ENCODE data around the gene ART5. TPM values are rescaled to one million over a fixed set of nuclear protein-coding genes. Genes with fewer than 3 reads are reported as not detected.
A peak's percentile ranks its signal among the peaks of the same experiment; 100 is the strongest.

The ART5 gene
- total and polyA plus RNA-seq, 2 donors (not counting 1 experiment from before 2014, with no cell fraction given), result 0.50 TPM; not detected in 1

GRCh38 chr11:3679077-3679476, 37.3 kb upstream of the ART5 start:
- Histone ChIP-seq H3K36me3 (ENCODE audit: control insufficient read depth, insufficient read depth, low read length) (peaks cover 15% of the 10 kb centered on the region), H3K4me1 (ENCODE audit: control insufficient read depth, extremely low read depth, insufficient read depth, low read length) (no peaks in the 10 kb centered on the region), H4K20me1 (ENCODE audit: control insufficient read depth, extremely low read depth, insufficient read depth, low read length) (no peaks in the 10 kb centered on the region), H3K4me3 (replicated peaks in 1 of 4; ENCODE audit: control extremely low read depth in 1 of 4, insufficient read depth in 1 of 4, low read depth in 3 of 4, low read length in 4 of 4) (no peak overlapping the region), H3K27me3 (ENCODE audit: control insufficient read depth, insufficient read depth, low read length) (no peaks in the 10 kb centered on the region), H3K4me2 (ENCODE audit: extremely low read depth, insufficient read depth, low read length) (no peak overlapping the region), H3K79me2 (ENCODE audit: control insufficient read depth, insufficient read depth, low read length) (no peaks in the 10 kb centered on the region), H3K9me3 (ENCODE audit: control insufficient read depth, insufficient read depth, low read depth, low read length) (no peaks in the 10 kb centered on the region), H3K9ac (ENCODE audit: insufficient read depth, low read length) (no peak overlapping the region), H2AFZ (ENCODE audit: low read length) (no peak overlapping the region), H3K27ac (ENCODE audit: insufficient read depth, low read length) (no peak overlapping the region)
- TF ChIP-seq CTCF (conservative IDR thresholded peaks at IDR 0.05 in 1 of 2, IDR thresholded peaks at IDR 0.05 in 1 of 2; ENCODE audit: low read depth in 1 of 2, low read length in 2 of 2) (no peak), EZH2 (IDR thresholded peaks at IDR 0.05; ENCODE audit: low read length, missing control alignments) (no peak)
- no peak for DNase-seq (ENCODE audit: low read depth in 2 of 2)

GRCh38 chr11:3675971-3676370, 34.2 kb upstream of the ART5 start:
- Histone ChIP-seq H3K36me3 (ENCODE audit: control insufficient read depth, insufficient read depth, low read length) (peaks cover 16% of the 10 kb centered on the region), H3K9me3 (ENCODE audit: control insufficient read depth, insufficient read depth, low read depth, low read length) (no peaks in the 10 kb centered on the region), H2AFZ (ENCODE audit: low read length) (no peak overlapping the region), H3K4me3 (replicated peaks in 1 of 4; ENCODE audit: control extremely low read depth in 1 of 4, insufficient read depth in 1 of 4, low read depth in 3 of 4, low read length in 4 of 4) (no peak overlapping the region), H3K79me2 (ENCODE audit: control insufficient read depth, insufficient read depth, low read length) (no peaks in the 10 kb centered on the region), H3K9ac (ENCODE audit: insufficient read depth, low read length) (no peak overlapping the region), H3K4me1 (ENCODE audit: control insufficient read depth, extremely low read depth, insufficient read depth, low read length) (no peaks in the 10 kb centered on the region), H3K27ac (ENCODE audit: insufficient read depth, low read length) (no peak overlapping the region), H3K4me2 (ENCODE audit: extremely low read depth, insufficient read depth, low read length) (no peak overlapping the region), H3K27me3 (ENCODE audit: control insufficient read depth, insufficient read depth, low read length) (no peaks in the 10 kb centered on the region), H4K20me1 (ENCODE audit: control insufficient read depth, extremely low read depth, insufficient read depth, low read length) (no peaks in the 10 kb centered on the region)
- no peak for DNase-seq (ENCODE audit: low read depth in 2 of 2)
- TF ChIP-seq CTCF (conservative IDR thresholded peaks at IDR 0.05 in 1 of 2, IDR thresholded peaks at IDR 0.05 in 1 of 2; ENCODE audit: low read depth in 1 of 2, low read length in 2 of 2) (no peak), EZH2 (IDR thresholded peaks at IDR 0.05; ENCODE audit: low read length, missing control alignments) (no peak)

GRCh38 chr11:3674189-3674588, 32.4 kb upstream of the ART5 start:
- Histone ChIP-seq H3K9ac (ENCODE audit: insufficient read depth, low read length) (no peak overlapping the region), H3K36me3 (ENCODE audit: control insufficient read depth, insufficient read depth, low read length) (peaks cover 16% of the 10 kb centered on the region), H3K27ac (ENCODE audit: insufficient read depth, low read length) (no peak overlapping the region)

More at GRCh38 chr11:3674189-3674588, 32.4 kb upstream of the ART5 start:
- H3K4me1 ChIP-seq (ENCODE audit: control insufficient read depth, extremely low read depth, insufficient read depth, low read length), result no peaks in the 10 kb centered on the region
- no peaks in the 10 kb centered on the region for H3K9me3 ChIP-seq (ENCODE audit: control insufficient read depth, insufficient read depth, low read depth, low read length)
- H3K27me3 ChIP-seq (ENCODE audit: control insufficient read depth, insufficient read depth, low read length), result no peaks in the 10 kb centered on the region
- no peak overlapping the region for H3K4me3 ChIP-seq (replicated peaks in 1 of 4; ENCODE audit: control extremely low read depth in 1 of 4, insufficient read depth in 1 of 4, low read depth in 3 of 4, low read length in 4 of 4)
- no peak overlapping the region for H3K4me2 ChIP-seq (ENCODE audit: extremely low read depth, insufficient read depth, low read length)
- no peak overlapping the region for H2AFZ ChIP-seq (ENCODE audit: low read length)
- DNase-seq (ENCODE audit: low read depth in 2 of 2), result peak in 1 of 2 donors; percentile 92
- TF ChIP-seq CTCF (conservative IDR thresholded peaks at IDR 0.05 in 1 of 2, IDR thresholded peaks at IDR 0.05 in 1 of 2; ENCODE audit: low read depth in 1 of 2, low read length in 2 of 2) (no peak), EZH2 (IDR thresholded peaks at IDR 0.05; ENCODE audit: low read length, missing control alignments) (no peak)
- H3K79me2 ChIP-seq (ENCODE audit: control insufficient read depth, insufficient read depth, low read length), result no peaks in the 10 kb centered on the region
- H4K20me1 ChIP-seq (ENCODE audit: control insufficient read depth, extremely low read depth, insufficient read depth, low read length), result no peaks in the 10 kb centered on the region

Data from fibroblast of lung (primary cell).